HG03159 (cell line): ENCODE measurements around the gene RIN1.
"Not testable (repeated sequence)": the region's sequence is repeated elsewhere in the genome, so short reads cannot be mapped to it uniquely, and the experiment has no call there.

ENCODE experiments used
- ATAC-seq: cut with Tn5 transposase; IDR thresholded peaks from one replicate; pipeline ENCODE4 v1.9.1; 2021; ENCODE audit warnings: mild to moderate bottlenecking, moderate library complexity; ENCODE audit not compliant: unreplicated experiment

RIN1 gene

DNA sequence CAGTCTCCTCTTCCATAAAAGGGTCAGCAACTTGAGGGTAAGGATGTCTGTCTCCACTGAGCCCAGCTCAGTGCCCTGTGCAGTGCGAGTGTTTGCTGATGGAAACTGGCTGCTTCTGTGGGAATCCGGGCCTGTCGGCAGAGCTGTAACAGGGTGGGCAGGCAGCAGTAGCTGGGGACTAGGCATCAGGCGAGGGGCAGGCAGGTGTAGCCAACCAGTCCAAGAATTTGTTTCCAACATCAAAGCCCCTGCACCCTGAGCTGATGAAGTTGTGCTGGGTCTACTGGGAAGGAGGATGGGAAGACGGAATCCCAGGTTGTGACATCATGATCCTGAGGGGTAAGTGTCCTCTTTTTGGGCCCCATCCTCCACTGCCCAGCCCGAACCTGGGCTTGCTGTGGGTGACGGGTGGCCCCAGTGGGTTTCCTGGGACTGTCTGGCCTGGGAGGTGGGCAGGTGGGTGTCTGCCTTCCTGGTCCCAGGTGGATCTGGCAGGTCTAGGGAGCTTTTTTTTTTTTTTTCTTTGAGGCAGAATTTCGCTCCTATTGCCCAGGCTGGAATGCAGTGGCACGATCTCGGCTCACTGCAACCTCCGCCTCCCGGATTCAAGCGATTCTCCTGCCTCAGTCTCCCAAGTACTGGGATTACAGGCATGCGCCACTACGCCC lies 24.3 kb upstream of the RIN1 start:
- no peak for ATAC-seq

DNA sequence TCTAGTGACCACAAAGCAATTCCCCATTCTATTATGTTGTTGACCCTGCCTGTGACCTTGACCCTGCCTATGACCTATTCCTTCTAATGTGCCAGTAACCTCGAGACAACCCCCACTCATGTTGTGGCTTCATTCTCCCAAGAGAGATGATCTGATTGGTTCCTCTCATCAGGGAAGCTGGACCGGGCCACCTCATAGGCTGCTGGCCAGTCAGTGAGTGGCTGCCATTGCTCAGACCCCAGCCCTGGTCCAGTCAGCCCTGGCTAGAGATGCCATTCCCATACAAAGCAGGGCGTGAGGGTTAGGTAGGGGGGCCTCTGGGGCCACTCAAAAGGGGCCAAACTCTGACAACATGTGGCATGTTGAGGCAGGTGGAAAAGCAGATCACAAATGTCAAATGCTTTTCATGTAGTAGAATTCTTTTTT lies 23.4 kb upstream of the RIN1 start:
- no peak for ATAC-seq

DNA sequence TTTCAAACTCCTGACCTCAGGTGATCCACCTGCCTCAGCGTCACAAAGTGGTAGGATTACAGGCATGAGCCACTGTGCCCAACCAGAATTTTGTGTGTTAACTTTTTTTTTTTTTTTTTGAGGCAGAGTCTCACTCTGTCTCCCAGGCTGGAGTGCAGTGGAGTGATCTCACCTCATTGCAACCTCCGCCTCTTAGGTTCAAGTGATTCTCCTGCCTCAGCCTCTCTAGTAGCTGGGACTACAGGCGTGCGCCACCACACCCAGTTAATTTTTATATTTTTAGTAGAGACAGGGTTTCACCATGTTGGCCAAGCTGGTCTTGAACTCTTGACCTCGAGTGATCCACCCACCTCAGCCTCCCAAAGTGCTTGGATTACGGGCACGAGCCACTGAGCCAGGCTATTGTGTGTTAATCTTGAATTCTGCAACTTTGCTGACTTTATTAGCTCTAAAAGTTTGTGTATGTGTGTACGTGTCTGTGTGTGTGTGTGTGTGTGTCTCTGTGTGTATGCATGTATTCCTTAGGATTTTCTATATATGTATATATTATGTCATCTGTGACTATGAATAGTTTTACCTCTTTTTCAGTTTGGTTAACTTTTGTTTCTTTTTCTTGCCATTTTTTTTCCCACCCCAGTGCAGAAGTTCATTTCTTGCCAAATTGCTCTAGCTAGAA lies 14.5 kb upstream of the RIN1 start:
- not testable (repeated sequence) for ATAC-seq

- ATAC-seq, result no peak
Measured at GRCh38 chr11:66349084-66349386, 12.8 kb upstream of the RIN1 start.

GRCh38 chr11:66347425-66348276 lies 11.4 kb upstream of the RIN1 start, which contains the start of gene B4GAT1:
Gene B4GAT1 (minus strand): TSS chr11:66347629. CDS start chr11:66347545, 84 bp downstream.
- ATAC-seq, result no peak

DNA sequence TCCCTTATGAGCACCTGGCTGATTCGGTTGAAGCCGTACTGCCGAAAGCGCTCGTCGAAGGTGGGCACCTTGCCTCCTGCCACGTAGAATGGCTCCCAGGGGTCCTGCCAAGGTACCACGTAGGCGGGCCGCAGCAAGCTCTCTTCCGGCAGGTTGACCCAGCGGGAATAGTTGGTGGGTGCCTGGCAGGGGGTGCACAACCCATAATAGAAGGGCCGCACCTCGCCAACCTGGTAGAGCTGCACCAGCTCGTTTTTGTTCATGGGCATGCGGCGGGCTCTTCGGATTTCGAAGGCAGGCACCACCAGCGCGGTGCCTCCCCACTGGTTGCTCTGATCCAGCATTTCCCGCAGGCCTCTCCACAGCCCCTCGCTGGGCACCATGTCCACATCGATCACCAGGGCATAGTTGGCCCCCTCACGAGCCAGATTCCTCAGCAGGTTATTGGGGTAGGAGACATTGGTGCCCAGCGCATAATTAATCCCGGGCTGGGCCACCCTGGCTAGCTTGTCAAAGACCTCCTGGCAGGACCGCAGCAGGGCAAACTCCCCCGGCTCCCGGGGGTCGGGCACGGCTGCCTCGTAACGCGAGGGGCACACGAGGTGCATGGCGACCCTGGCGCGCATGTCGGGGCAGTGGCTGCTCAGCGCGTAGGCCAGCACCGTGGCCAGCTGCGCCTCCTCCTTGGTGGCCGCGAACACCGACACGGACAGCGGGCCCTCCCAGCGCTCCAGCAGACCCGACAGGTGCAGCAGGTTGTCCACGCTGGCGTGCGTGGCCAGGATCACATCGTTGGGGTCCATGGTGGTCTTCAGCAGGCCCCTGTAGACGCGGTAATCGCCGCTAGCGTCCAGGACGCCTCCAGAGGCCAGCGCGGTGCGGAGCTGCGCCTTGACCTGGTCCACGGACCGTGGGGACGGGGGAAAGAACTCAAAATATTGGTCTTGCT lies 10.5 kb upstream of the RIN1 start:
- no peak for ATAC-seq

GRCh38 chr11:66345316-66345649 lies 9.0 kb upstream of the RIN1 start:
- ATAC-seq, result peak; percentile 4

GRCh38 chr11:66344550-66345315 lies 8.5 kb upstream of the RIN1 start, which contains the start of gene BRMS1:
Gene BRMS1 (minus strand): TSS chr11:66345104. CDS start chr11:66342234, 2,870 bp downstream.
- peak; percentile 68 for ATAC-seq

DNA sequence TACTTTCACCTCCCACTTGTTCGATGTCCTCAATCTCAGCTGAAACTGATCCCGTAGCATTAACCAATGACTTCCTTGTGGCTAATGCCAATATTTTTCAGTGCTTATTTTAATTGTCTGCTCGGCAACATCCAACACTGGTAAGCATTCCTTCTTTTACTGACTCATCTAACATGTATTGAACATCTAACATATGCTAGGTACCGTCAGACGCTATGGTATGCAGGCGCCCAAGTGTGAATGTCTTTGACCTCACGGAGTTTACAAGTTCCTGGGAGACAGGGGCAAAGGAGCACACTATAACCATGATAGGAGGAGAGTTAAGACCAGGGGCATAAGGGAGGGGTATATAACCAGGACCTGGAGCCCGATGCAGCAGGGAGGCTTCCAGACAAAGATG lies 6.9 kb upstream of the RIN1 start:
- ATAC-seq, result no peak

DNA sequence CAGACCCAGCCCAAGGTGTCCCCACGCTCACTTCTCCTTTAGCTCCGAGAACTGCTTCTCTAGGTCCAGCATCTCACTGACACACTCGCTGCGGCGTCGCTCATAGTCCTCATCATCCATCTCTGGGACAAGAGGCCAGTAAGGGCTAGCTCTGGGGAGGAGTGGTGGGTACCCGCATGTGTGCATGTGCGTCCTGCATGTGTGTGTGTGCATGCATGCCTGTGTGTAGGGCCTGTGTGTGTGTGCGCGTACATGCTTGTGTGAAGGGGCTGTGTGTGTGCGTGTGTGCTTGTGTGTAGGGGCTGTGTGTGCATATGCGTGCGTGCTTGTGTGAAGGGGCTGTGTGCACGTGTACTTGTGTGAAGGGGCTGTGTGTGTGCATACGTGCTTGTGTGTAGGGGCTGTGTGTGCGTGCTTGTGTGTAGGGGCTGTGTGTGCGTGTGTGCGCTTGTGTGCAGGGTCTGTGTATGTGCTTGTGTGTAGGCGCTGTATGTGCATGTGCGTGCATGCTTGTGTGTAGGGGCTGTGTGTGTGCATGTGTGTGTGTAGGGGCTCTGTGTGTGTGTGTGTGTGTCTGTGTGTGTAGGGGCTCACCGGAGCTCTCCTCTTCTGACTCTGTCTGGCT lies 5.4 kb upstream of the RIN1 start:
- ATAC-seq, result no peak

- no peak for ATAC-seq
Measured at GRCh38 chr11:66340596-66341501, 4.6 kb upstream of the RIN1 start.

- ATAC-seq, result no peak
Measured at GRCh38 chr11:66339686-66340483, 3.7 kb upstream of the RIN1 start.

- no peak for ATAC-seq
Measured at GRCh38 chr11:66339162-66339675, 3.0 kb upstream of the RIN1 start.

- ATAC-seq, result no peak
Measured at GRCh38 chr11:66338276-66339161, 2.3 kb upstream of the RIN1 start.

- no peak for ATAC-seq
Measured at GRCh38 chr11:66337103-66337899, 1.1 kb upstream of the RIN1 start.
